DND-41 (cell line): Measurements from ENCODE around the gene GPHN.

Source experiments
- EZH2 ChIP-seq: IDR thresholded peaks from 3 replicates; pipeline ENCODE4 v1.6.1; 2012; ENCODE audit warnings: borderline replicate concordance, low read depth, mild to moderate bottlenecking, moderate library complexity, low read length, inconsistent platforms; ENCODE audit not compliant: severe bottlenecking
- TF ChIP-seq, protein P1 (sequence below): IDR thresholded peaks from 2 replicates; pipeline ENCODE4 v1.5.1; 2012; ENCODE audit warnings: borderline replicate concordance, low read length, moderate library complexity, mild to moderate bottlenecking; ENCODE audit not compliant: poor library complexity, severe bottlenecking; ENCODE audit errors: extremely low read depth

DNA sequence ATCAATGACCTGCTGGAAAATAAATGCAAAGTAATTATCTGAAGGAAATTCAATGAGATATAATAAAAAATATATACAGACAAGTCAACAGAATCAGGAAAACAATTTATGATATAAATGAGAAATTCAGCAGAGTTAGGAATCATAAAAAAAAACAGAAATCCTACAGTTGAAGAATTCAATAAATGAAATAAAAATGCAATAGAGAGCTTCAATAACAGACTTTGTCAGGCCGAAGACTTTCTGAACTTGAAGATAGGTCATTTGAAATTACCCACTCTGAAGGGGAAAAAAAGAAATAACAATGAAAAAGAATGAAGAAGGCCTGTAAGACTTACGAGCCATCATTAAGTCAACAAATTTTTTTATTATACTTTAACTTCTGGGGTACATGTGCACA is 665.8 kb downstream of the GPHN start:
- no peak for TF ChIP-seq EZH2
- TF ChIP-seq, protein P1, sequence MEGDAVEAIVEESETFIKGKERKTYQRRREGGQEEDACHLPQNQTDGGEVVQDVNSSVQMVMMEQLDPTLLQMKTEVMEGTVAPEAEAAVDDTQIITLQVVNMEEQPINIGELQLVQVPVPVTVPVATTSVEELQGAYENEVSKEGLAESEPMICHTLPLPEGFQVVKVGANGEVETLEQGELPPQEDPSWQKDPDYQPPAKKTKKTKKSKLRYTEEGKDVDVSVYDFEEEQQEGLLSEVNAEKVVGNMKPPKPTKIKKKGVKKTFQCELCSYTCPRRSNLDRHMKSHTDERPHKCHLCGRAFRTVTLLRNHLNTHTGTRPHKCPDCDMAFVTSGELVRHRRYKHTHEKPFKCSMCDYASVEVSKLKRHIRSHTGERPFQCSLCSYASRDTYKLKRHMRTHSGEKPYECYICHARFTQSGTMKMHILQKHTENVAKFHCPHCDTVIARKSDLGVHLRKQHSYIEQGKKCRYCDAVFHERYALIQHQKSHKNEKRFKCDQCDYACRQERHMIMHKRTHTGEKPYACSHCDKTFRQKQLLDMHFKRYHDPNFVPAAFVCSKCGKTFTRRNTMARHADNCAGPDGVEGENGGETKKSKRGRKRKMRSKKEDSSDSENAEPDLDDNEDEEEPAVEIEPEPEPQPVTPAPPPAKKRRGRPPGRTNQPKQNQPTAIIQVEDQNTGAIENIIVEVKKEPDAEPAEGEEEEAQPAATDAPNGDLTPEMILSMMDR: no peak
